OCI-LY1 (cell line): ENCODE results near the gene ZBTB7C.

ENCODE experiments used
- CTCF ChIP-seq: fragments of 200-600 bp; sonication (generic), shearing (Covaris generic); IDR thresholded peaks from 2 replicates; pipeline ENCODE4 v1.5.1; 2017; ENCODE audit warnings: mild to moderate bottlenecking, antibody characterized with exemption, low read length, moderate library complexity, mixed read lengths
- EZH2 ChIP-seq: fragments of 200-600 bp; sonication (generic), shearing (Covaris generic); IDR thresholded peaks from 2 replicates; pipeline ENCODE4 v1.8.0; 2017; ENCODE audit warnings: borderline replicate concordance, mixed run types, mild to moderate bottlenecking, antibody characterized with exemption, low read length, moderate library complexity, mixed read lengths

- TF ChIP-seq CTCF (no peak), EZH2 (no peak)
Observed at GRCh38 chr18:47993409-47993808, 415.8 kb downstream of the ZBTB7C start.
